ENCODE data around the gene C1orf50.

- TF ChIP-seq CTCF (IDR thresholded peaks at IDR 0.05; ENCODE audit: borderline replicate concordance, extremely low read depth, low read length, poor library complexity, severe bottlenecking) (no peak), EZH2 (IDR thresholded peaks at IDR 0.05; ENCODE audit: borderline replicate concordance, low read depth, low read length, severe bottlenecking) (no peak)
Measured at GRCh38 chr1:42736571-42737200, 30.4 kb upstream of the C1orf50 start.

Measured in DND-41 (cell line).